Spleen (tissue), 11 donors: ENCODE data around the gene MFN1. TPM values are rescaled to one million over a fixed set of nuclear protein-coding genes. Genes with fewer than 3 reads are reported as not detected.
A peak's percentile ranks its signal among the peaks of the same experiment; 100 is the strongest.

Experiments used
- DNase-seq: peaks from one replicate; pipeline ENCODE4 v3.0.0-alpha.2; 2020
- H3K27ac ChIP-seq, 8 donors: fragments of 200-600 bp; sonication (generic) in 7 of 8; 1 replicate in 4 of 8; 2 replicates in 4 of 8; pipeline versions ENCODE4 v1.5.0 to v1.8.0; 2016 to 2021; ENCODE audit warnings: inconsistent platforms in 4 of 8, mild to moderate bottlenecking in 4 of 8, moderate library complexity in 1 of 8
- H3K27me3 ChIP-seq, 7 donors: fragments of 200-600 bp; sonication (generic) in 6 of 7; replicated peaks in 1 of 7; 1 replicate in 4 of 7; 2 replicates in 3 of 7; pipeline versions ENCODE4 v1.5.0 to v1.8.0; 2016 to 2021; ENCODE audit warnings: inconsistent platforms in 3 of 7, mild to moderate bottlenecking in 1 of 7
- H3K36me3 ChIP-seq, 6 donors: fragments of 200-600 bp; sonication (generic) in 5 of 6; 1 replicate in 4 of 6; 2 replicates in 2 of 6; pipeline versions ENCODE4 v1.5.0 to v1.8.0; 2016 to 2021; ENCODE audit warnings: inconsistent platforms in 2 of 6
- H3K4me1 ChIP-seq, 6 donors: fragments of 200-600 bp; sonication (generic) in 5 of 6; 1 replicate in 3 of 6; 2 replicates in 3 of 6; pipeline versions ENCODE4 v1.5.0 to v1.8.0; 2016 to 2021; ENCODE audit warnings: inconsistent platforms in 3 of 6
- H3K4me3 ChIP-seq, 8 donors: fragments of 200-600 bp; sonication (generic) in 7 of 8; 1 replicate in 4 of 8; 2 replicates in 4 of 8; pipeline versions ENCODE4 v1.5.0 to v1.8.0; 2016 to 2021; ENCODE audit warnings: inconsistent platforms in 4 of 8, mild to moderate bottlenecking in 4 of 8, moderate library complexity in 2 of 8
- H3K9me3 ChIP-seq, 8 donors: fragments of 200-600 bp; sonication (generic) in 7 of 8; 1 replicate in 4 of 8; 2 replicates in 4 of 8; pipeline versions ENCODE4 v1.5.0 to v1.8.0; 2016 to 2021; ENCODE audit warnings: inconsistent platforms in 4 of 8
- CTCF ChIP-seq, 11 experiments: fragments of 200-600 bp in 7 of 11; fragments of 450-650 bp in 4 of 11; sonication (generic) in 4 of 11; IDR thresholded peaks in 8 of 11; conservative IDR thresholded peaks in 3 of 11; 1 replicate in 7 of 11; 2 replicates in 4 of 11; pipeline versions ENCODE4 v1.4.0 to v1.8.0; 2016 to 2021; ENCODE audit warnings: antibody characterized with exemption in 11 of 11, inconsistent platforms in 4 of 11, mild to moderate bottlenecking in 1 of 11
- POLR2A ChIP-seq, 3 donors: fragments of 450-650 bp; IDR thresholded peaks; one replicate each; pipeline ENCODE4 v1.5.1; 2017; ENCODE audit warnings: antibody characterized with exemption in 3 of 3, mild to moderate bottlenecking in 1 of 3
- POLR2AphosphoS5 ChIP-seq, 3 donors: sonication (generic); formaldehyde crosslinking; IDR thresholded peaks; one replicate each; pipeline ENCODE4 v1.5.1; 2017; ENCODE audit warnings: antibody characterized with exemption in 3 of 3
- WGBS, 5 donors: extraction: QIAGEN DNeasy Blood & Tissue Kit in 3 of 5; methylation state at CpG; one replicate each; pipeline versions ENCODE4 v1.1.5 to v1.1.7; 2013 to 2018; 5-methylcytosine and 5-hydroxymethylcytosine counted together
- intact Hi-C: fragments of 100-400 bp; cut with DNase I; formaldehyde crosslinking; loops from one replicate; pipeline ENCODE4 v1.15.0; 2023; ENCODE audit warnings: low total_unique reads
- polyA plus RNA-seq, 3 donors: library from polyadenylated mRNA; stranded (reverse); fragments of 200-250 nt; gene quantifications; one replicate each; pipeline ENCODE4 v1.2.1, GENCODE V29; 2013
- total RNA-seq, 7 donors: library from RNA; depleted of rRNA in 3 of 7; stranded (reverse); fragments of >200 nt in 3 of 7; fragmentation: NEBNext Ultra II Directional in 4 of 7; extraction: Animal tissue kit (Norgen Biotek cat#: 25700) in 4 of 7; gene quantifications; one replicate each; pipeline versions ENCODE4 v1.1.0 to v1.2.1, GENCODE V29; 2016 to 2021
- donor health status: healthy with polysubstance abuse.
- donor health status: DM: no; HTN: no; CAD: no; lungs with moderate emphysema.
- donor health status: DM: no; HTN: no; CAD: no.
- donor health status: Bipolar disorder and iron deficiency.
- donor health status: healthy.
- donor health status: DM: no; HTN: no; CAD: no.
- donor health status: DM: yes; HTN: yes; CAD: no.

Gene MFN1
- total and polyA plus RNA-seq, 10 donors, result 19.0 to 74.4 (median 54.3) TPM

- peaks cover 0 to 46% (median 32%) of the 10 kb centered on the region in 6 donors for H3K36me3 ChIP-seq
- peak overlapping the region; percentile 73 to 95 (median 88) for H3K27ac ChIP-seq
- H3K27me3 ChIP-seq, result no peaks in the 10 kb centered on the region
- peaks cover 17 to 58% (median 34%) of the 10 kb centered on the region in 6 donors for H3K4me1 ChIP-seq
- DNase-seq, result no peak
- no peak for TF ChIP-seq POLR2AphosphoS5 (IDR thresholded peaks at IDR 0.05)
- TF ChIP-seq CTCF (IDR thresholded peaks at IDR 0.05 in 8 of 11, conservative IDR thresholded peaks at IDR 0.05 in 3 of 11), result no peak
- no peak for TF ChIP-seq POLR2A (IDR thresholded peaks at IDR 0.05)
- intact Hi-C loops, result loop anchor here (10.0 kb wide), 1 partner anchor 216 kb away; the partner anchor contains the start of gene ACTL6A
- peak overlapping the region; percentile 69 to 98 (median 93) for H3K4me3 ChIP-seq
- WGBS, 5 donors, result 26 to 31% (median 27%) methylated on average over 5 of the region's 5 CpGs
- no peaks in the 10 kb centered on the region for H3K9me3 ChIP-seq
These were observed 960 bp downstream of the MFN1 start for GRCh38 chr3:179348325-179349013.

DNA sequence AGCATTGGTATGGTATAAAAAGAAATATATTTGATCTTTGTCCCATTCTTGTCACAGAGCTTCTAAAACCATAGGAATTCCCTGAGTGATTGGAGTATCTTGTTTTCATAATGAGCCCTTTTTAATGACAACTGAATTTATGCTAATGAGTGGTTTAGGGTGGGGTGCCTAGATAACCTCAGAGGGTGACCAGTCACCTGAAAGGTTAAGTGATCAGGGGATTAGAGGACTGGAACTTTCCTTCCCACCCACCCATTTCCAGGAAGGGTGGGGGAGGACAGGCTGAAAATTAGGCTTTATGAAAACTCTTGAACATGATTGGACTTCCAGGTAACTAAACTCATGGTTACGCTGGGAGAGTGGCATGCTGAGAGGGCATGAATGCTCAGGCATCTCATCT, 8.5 kb downstream of the MFN1 start:
- 92 to 100% (median 96%) methylated on average over 1 of the region's 1 CpG for WGBS, 5 donors
- Histone ChIP-seq H3K36me3 (peaks cover 0 to 100% (median 94%) of the 10 kb centered on the region in 6 donors), H3K27ac (no peak overlapping the region), H3K27me3 (no peaks in the 10 kb centered on the region), H3K9me3 (no peaks in the 10 kb centered on the region), H3K4me3 (no peak overlapping the region), H3K4me1 (peaks cover 0 to 17% (median 1%) of the 10 kb centered on the region in 6 donors)
- intact Hi-C loops, result no loop called here
- DNase-seq, result no peak
- no peak for TF ChIP-seq CTCF (IDR thresholded peaks at IDR 0.05 in 8 of 11, conservative IDR thresholded peaks at IDR 0.05 in 3 of 11)
- no peak for TF ChIP-seq POLR2A (IDR thresholded peaks at IDR 0.05)
- no peak for TF ChIP-seq POLR2AphosphoS5 (IDR thresholded peaks at IDR 0.05)

- H3K4me3 ChIP-seq, result no peak overlapping the region
- 95 to 98% (median 97%) methylated on average over 5 of the region's 5 CpGs for WGBS, 5 donors
- H3K4me1 ChIP-seq, result no peaks in the 10 kb centered on the region
- H3K27me3 ChIP-seq, result no peaks in the 10 kb centered on the region
- intact Hi-C loops, result no loop called here
- no peak overlapping the region for H3K27ac ChIP-seq
- no peak for DNase-seq
- no peaks in the 10 kb centered on the region for H3K9me3 ChIP-seq
- peaks cover 0 to 100% (median 93%) of the 10 kb centered on the region in 6 donors for H3K36me3 ChIP-seq
- TF ChIP-seq POLR2A (IDR thresholded peaks at IDR 0.05), result no peak
- no peak for TF ChIP-seq CTCF (IDR thresholded peaks at IDR 0.05 in 8 of 11, conservative IDR thresholded peaks at IDR 0.05 in 3 of 11)
- no peak for TF ChIP-seq POLR2AphosphoS5 (IDR thresholded peaks at IDR 0.05)
These were observed 15.8 kb downstream of the MFN1 start for GRCh38 chr3:179363332-179363731.

GRCh38 chr3:179369621-179370020, 22.1 kb downstream of the MFN1 start:
- Histone ChIP-seq H3K4me3 (no peak overlapping the region), H3K9me3 (no peaks in the 10 kb centered on the region), H3K27me3 (no peaks in the 10 kb centered on the region), H3K36me3 (peaks cover 0 to 96% (median 61%) of the 10 kb centered on the region in 6 donors), H3K27ac (no peak overlapping the region), H3K4me1 (no peaks in the 10 kb centered on the region)
- DNase-seq, result no peak
- TF ChIP-seq CTCF (IDR thresholded peaks at IDR 0.05 in 8 of 11, conservative IDR thresholded peaks at IDR 0.05 in 3 of 11), result no peak
- no peak for TF ChIP-seq POLR2AphosphoS5 (IDR thresholded peaks at IDR 0.05)
- TF ChIP-seq POLR2A (IDR thresholded peaks at IDR 0.05), result no peak
- intact Hi-C loops, result no loop called here
- 91 to 100% (median 94%) methylated on average over 1 of the region's 1 CpG for WGBS, 5 donors
